ENCODE results near the gene EXPH5.
"Not testable (repeated sequence)": the region's sequence is repeated elsewhere in the genome, so short reads cannot be mapped to it uniquely, and the experiment has no call there.

The EXPH5 gene, protein sequence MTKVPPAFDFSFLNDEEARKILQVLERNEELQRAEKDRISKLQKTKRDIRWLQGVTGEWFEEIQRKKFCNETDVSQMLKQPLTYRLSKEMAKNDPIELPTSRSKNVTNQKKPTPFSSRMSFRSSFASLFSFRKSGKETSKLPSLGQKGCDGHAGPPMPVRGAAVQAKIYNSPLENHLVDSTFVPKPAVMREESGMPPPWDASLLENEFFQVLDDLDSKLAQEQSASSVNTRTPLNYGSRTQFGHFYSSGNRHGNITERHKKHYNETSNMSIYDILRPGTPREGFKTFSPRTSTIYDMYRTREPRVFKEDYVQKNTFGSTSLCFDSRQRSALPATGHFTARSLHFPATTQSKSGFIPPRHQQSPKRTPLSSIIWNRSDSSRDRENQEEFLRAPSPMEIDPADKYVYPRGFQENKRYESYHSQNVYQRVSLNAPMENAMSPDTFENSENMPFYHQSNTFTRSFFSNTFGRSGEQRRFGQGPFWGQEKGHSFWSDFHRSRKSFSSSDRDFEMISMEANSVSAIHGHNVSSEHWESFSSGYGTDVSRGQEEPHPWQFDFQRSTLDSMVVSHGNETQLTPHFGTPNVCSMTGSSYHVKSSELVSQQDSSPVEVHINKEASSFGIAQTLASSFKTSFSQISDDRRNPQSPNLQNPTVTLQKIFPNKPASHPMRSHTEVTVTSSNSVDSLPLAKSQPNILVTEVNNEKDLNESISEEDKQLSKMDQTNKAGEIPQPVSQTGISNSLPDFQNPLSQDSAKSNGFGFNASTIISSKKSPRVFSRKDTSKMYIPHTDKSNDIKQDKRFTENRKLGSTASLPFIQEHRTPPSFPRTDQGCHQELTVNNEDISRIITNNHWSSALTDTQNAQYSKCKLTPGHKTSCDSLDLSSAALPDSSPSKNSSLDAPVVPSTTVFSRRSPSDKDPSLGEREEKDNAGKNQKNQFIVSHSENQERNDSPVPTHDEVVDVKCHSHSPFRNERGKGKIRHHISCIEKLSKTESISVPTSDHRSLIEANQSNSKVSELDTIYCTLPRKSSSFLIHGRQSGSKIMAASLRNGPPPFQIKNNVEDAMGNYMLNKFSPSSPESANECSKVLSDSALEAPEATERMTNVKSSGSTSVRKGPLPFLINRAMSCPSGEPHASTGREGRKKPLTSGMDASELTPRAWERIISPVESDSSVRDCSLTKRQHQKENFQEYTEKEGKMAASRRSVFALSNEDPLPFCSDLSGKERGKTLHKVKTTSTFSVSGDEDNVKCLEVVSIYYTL (N-terminal part only)

DNA sequence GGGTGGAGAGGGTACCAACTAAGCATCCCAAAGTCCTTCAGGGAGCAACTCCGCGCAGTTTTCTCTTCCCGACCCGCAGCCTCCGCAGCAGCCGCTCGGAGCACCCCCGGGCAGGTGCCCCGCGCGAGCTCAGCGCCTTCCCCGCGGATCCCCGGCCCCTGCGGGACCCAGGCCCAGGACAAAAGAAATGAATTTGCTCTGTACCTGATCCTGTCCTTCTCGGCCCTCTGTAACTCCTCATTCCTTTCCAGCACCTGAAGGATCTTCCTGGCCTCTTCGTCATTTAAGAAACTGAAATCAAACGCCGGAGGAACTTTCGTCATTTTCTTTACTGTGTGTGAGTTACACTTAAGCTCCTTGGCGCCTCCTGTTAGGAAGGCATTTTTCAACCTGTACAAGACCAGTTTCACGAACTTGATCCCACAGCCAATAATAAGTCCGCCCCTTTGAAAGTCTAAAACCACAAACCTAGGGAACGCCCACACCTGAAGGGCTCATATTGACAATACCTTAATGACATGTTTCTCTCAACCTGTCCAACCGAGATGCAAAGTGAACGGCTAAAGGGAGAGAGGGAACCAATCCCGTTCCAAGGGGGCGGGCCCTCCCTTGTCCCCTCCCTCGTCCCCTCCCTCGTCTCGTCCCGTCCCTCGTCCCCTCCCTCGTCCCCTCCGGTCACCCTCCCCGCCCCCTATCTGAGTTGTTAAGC is at the start of gene EXPH5:
EXPH5 (minus strand) TSS at position 555 of the 709 bp plus-strand sequence; CDS start at position 323, 232 bp downstream.
- H3K27ac Mint-ChIP-seq: peak within 1 kb of the TSS; percentile 96
- H3K4me1 Mint-ChIP-seq (ENCODE audit: low read depth): peaks cover 17% of the 10 kb centered on the region
- no peaks in the 10 kb centered on the region for H3K36me3 Mint-ChIP-seq
- no peaks in the 10 kb centered on the region for H3K27me3 Mint-ChIP-seq
- no peaks in the 10 kb centered on the region for H3K9me3 Mint-ChIP-seq (ENCODE audit: low read depth)
- H3K4me3 Mint-ChIP-seq: peak within 1 kb of the TSS; percentile 98

DNA sequence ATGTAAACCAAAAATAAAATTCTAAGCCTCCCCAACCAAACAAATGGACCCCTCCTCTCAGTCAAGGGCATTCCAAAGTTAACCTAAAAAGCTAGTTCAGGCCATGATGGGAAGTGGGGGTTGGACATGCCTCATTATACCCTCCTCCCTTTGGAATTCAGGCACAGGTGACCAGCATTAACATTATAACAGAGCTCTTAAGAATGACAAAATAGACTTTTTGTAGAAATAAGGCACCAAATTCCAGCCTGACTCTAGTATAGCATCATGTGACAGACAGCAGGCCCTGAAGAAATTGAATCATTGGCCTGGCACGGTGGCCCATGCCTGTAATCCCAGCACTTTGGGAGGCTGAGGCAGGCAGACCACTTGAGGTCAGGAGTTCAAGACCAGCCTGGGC is 48.2 kb upstream of the EXPH5 start:
- not testable (repeated sequence) for H3K4me3 Mint-ChIP-seq; H3K4me1 Mint-ChIP-seq (ENCODE audit: low read depth); H3K27me3 Mint-ChIP-seq; H3K36me3 Mint-ChIP-seq; H3K27ac Mint-ChIP-seq; H3K9me3 Mint-ChIP-seq (ENCODE audit: low read depth)

DNA sequence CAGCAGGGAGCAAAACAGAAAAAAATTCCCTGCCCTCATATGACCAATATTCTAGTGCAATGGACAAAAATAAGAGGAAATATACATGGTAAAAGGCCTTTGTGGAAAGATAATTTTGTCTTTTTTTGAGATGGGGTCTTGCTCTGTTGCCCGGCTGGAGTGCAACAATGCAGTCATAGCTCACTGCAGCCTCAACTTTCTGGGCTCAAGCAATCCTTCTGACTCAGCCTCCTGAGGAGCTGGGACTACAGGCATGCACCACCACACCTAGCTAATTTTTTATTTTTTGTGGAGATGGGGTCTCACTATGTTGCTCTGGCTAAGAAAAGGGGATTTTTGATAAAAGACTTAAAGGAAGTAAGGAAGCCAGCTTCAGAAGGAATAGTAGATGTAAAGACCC is 45.6 kb upstream of the EXPH5 start:
- no peak overlapping the region for H3K4me3 Mint-ChIP-seq
- no peak overlapping the region for H3K27ac Mint-ChIP-seq
- no peaks in the 10 kb centered on the region for H3K4me1 Mint-ChIP-seq (ENCODE audit: low read depth)
- no peaks in the 10 kb centered on the region for H3K36me3 Mint-ChIP-seq
- no peaks in the 10 kb centered on the region for H3K27me3 Mint-ChIP-seq
- no peaks in the 10 kb centered on the region for H3K9me3 Mint-ChIP-seq (ENCODE audit: low read depth)

DNA sequence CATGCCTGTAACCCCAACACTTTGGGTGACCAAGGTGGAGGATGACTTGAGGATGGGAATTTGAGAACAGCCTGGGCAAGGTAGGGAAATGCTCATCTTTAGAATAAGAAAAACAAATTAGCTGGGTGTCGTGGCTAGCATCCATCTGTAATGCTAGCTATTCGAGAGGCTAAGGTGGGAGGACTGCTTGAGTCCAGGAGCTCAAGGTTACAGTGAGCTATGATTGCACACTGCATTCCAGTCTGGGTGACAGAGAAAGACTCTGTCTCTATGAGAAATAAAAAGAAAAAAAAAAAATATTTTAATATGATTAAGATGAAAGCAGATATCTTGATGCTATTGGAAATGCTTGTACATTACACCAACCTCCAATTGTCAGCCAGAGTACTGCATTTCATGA is 42.7 kb upstream of the EXPH5 start:
- Mint-ChIP-seq H3K27me3 (no peaks in the 10 kb centered on the region), H3K27ac (no peak overlapping the region), H3K4me1 (ENCODE audit: low read depth) (no peaks in the 10 kb centered on the region)

DNA sequence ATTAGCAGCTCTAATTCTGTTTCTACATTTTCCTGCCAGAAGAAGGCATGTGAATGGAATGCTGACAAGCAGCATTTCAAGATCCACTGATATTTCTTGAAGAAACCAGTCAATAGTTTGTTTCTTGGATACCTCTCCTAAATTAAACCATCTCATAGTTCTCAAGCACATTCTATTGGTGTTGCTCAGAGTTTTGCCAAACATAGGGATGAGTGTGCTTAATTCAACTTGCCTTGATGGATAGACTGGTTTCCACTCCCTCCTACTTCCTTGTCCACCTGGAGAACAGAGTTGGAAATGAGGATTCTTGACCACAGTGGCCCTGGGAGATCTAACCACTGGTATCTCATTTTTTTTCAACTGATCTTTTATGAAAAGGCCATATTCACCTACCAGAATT is 41.5 kb upstream of the EXPH5 start:
- no peak overlapping the region for H3K27ac Mint-ChIP-seq
- no peak overlapping the region for H3K4me3 Mint-ChIP-seq
- H3K36me3 Mint-ChIP-seq: no peaks in the 10 kb centered on the region
- no peaks in the 10 kb centered on the region for H3K27me3 Mint-ChIP-seq
- no peaks in the 10 kb centered on the region for H3K4me1 Mint-ChIP-seq (ENCODE audit: low read depth)
- no peaks in the 10 kb centered on the region for H3K9me3 Mint-ChIP-seq (ENCODE audit: low read depth)

More for the DNA sequence above, 42.7 kb upstream of the EXPH5 start:
- Mint-ChIP-seq H3K9me3 (ENCODE audit: low read depth) (no peaks in the 10 kb centered on the region), H3K4me3 (no peak overlapping the region), H3K36me3 (no peaks in the 10 kb centered on the region)

DNA sequence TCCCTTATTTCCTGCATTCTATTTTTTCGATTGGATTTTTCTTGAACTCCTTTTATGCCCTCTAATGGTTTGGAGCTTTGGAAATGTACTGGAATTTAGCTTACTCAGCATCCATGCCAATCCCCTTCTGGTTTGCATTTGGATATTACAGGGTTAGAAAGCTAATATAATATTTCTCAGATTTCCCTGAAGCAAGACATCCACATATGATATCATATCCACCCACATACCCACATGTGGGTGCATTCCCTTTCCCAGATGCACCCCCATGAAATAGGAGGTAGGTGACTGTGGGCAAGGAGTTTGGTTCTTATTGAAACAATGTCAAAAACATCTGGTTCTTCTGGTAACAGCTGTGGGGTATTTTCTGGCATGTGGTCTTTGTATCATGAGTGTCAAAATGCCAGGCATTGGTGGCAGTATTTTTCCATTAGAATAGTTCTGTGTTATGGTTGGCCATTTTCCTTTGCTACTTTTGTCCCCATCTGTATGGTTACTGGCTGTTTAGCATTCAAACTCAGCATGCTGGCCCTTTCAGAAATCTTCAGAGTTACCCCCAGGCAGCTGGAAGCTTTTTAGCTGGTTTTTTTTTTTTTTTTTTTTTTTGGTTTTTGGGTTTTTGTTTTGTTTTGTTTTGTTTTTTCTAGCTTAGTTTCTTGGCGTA is 38.6 kb upstream of the EXPH5 start:
- Mint-ChIP-seq H3K27ac (no peak overlapping the region), H3K9me3 (ENCODE audit: low read depth) (no peaks in the 10 kb centered on the region), H3K27me3 (no peaks in the 10 kb centered on the region), H3K4me1 (ENCODE audit: low read depth) (no peaks in the 10 kb centered on the region), H3K36me3 (no peaks in the 10 kb centered on the region), H3K4me3 (no peak overlapping the region)

DNA sequence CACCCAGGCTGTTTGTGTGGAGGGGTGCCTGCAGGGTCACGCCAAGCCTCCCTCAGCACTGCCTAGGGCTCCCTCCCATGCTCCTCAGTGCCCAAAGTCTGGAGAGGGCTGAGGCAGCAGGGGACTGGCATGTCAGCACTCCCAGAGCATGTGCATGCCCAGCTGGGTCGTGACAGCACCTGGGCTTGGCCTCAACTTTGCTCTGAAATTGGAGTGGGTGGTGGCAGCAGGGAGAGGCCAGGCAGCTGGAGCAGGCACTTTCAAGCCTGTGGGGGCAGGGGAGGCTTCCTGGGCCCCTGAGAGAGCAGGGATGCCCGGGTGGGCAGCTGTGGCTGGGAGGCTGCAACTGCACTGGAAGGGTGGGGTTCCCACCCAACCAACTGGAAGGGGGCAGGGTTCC is 35.7 kb upstream of the EXPH5 start:
- Mint-ChIP-seq H3K4me3 (no peak overlapping the region), H3K36me3 (peaks cover 2% of the 10 kb centered on the region), H3K27ac (no peak overlapping the region), H3K27me3 (peaks cover 3% of the 10 kb centered on the region), H3K4me1 (ENCODE audit: low read depth) (peaks cover 8% of the 10 kb centered on the region), H3K9me3 (ENCODE audit: low read depth) (no peaks in the 10 kb centered on the region)

DNA sequence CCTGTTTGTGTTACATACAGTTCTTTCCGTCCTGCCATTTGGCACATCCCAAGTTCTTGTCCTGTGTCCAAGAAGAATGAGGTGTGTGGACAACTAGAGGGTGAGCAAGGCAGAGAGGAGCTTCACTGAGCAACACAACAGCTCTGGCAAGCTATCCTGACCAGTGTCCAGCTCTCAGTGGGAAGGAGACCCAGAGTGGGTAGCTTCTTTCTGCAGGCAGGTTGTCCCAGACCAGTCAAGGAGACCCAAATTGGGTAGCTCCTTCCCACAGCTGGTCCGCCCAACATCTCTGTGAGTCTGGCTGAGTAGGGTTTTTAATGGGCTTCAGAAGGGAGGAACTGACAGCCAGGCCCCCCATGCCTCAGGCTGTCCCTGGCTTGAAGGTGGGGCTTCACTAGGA is 35.2 kb upstream of the EXPH5 start:
- H3K36me3 Mint-ChIP-seq: peaks cover 2% of the 10 kb centered on the region
- peaks cover 3% of the 10 kb centered on the region for H3K27me3 Mint-ChIP-seq
- no peak overlapping the region for H3K4me3 Mint-ChIP-seq
- peaks cover 12% of the 10 kb centered on the region for H3K4me1 Mint-ChIP-seq (ENCODE audit: low read depth)
- no peak overlapping the region for H3K27ac Mint-ChIP-seq
- no peaks in the 10 kb centered on the region for H3K9me3 Mint-ChIP-seq (ENCODE audit: low read depth)

DNA sequence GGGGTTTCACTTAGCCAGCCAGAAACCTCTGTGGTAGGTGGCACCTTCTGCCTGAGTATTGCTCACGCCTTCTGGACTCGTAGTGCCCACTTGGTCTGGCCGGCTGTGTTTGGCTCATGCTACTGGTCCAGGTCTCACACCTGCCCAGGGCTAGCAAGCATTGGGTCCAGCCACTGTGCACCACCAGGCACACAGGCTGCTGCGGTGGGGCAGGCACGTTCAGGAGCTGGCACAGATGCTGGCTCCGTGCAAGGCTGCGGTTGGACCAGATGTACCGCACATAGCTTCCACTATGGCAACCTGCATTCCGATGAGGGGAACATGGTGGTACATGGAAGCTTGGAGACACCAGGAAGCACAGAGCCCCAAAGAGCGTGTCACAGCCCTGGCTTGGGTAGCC is 34.8 kb upstream of the EXPH5 start:
- Mint-ChIP-seq H3K4me1 (ENCODE audit: low read depth) (peaks cover 12% of the 10 kb centered on the region), H3K27me3 (peaks cover 3% of the 10 kb centered on the region), H3K9me3 (ENCODE audit: low read depth) (no peaks in the 10 kb centered on the region), H3K4me3 (no peak overlapping the region), H3K27ac (no peak overlapping the region), H3K36me3 (peaks cover 2% of the 10 kb centered on the region)

DNA sequence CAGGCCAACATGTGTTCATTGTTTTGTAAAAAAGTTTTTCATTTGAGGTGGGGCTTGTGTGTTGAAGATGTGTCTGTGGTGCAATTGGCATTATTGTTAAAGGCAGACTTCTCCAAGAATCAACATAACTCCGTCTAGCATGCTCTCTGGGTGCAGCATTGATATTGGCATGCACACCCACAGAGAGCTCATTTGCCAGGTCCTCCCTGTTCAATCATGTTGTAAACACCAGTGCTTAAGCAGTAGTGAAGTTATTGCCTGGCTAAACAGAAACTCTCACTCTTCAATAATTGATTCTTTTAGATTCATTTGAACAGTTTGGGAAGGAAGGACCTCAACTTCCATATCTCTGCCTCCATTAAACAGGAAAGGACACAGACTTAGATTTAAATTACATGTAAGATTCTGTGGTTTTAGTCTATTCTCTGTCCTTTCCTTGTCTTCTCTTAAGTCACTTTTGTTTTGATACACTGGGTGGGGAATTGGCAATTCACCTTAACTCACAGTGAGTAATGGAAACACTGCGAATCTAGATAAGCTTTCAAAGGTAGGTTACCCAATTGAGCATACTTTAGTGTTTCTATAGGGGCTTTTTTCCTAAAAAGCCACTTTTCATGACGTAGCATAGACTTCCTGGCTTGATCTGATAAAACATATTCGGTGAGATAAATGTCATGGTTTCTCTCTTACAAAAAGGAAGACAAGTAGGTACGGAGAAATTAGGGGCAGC is 30.8 kb upstream of the EXPH5 start:
- peaks cover 4% of the 10 kb centered on the region for H3K36me3 Mint-ChIP-seq
- H3K27ac Mint-ChIP-seq: peak overlapping the region; percentile 36
- no peaks in the 10 kb centered on the region for H3K9me3 Mint-ChIP-seq (ENCODE audit: low read depth)
- H3K4me1 Mint-ChIP-seq (ENCODE audit: low read depth): peaks cover 22% of the 10 kb centered on the region
- peaks cover 6% of the 10 kb centered on the region for H3K27me3 Mint-ChIP-seq
- H3K4me3 Mint-ChIP-seq: no peak overlapping the region

DNA sequence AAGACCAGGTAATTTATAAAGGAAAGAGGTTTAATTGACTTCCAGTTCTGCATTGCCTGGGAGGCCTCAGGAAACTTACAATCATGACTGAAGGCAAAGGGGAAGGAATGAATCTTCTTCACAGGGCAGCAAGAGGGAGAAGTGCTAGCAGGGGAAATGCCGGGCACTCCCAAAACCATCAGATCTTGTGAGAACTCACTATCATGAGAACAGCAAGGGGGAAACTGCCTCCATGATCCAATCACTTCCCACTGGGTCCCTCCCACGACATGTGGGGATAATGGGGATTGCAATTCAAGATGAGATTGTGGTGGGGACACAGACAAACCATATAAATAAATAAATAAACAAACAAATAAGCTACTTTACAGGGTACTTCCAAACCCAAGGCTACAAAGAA is 28.8 kb upstream of the EXPH5 start:
- Mint-ChIP-seq H3K4me1 (ENCODE audit: low read depth) (peaks cover 22% of the 10 kb centered on the region), H3K27ac (no peak overlapping the region), H3K4me3 (no peak overlapping the region), H3K27me3 (peaks cover 9% of the 10 kb centered on the region), H3K36me3 (peaks cover 4% of the 10 kb centered on the region), H3K9me3 (ENCODE audit: low read depth) (no peaks in the 10 kb centered on the region)

DNA sequence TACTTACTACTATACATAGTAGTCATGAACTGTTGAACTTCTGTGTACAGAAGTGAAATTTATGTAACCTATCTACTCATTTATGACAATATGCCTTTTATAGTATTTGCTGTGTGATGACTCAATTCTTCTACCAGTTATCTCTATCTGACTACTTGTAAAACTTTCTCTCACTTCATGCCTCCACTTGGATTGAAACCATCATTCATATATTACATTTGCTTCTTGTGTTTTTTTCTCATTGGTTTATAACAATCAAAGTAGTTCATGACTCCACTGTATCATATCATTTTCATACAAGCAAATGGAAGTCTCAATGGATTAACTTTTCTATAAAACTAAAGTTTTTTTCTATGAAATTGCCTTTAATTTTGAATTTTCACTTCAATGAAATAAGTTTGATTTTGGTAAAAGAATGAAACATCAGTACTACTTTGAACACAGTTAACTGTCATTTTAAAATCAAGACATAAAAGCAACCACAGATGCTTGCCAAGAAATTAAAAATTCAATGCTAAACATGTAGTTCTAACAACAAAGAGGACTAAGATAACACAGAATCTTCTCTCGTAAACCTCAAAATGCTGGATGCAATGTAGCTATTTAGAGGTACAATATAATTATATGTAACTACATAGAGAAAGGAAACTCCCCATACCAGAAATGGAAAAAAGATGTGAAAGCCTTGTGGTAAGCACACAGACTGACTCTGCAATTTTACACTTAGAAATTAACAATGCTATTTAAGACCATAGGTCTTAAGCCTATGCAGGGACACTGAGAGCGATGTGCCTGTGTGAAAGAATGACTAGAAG is 27.6 kb upstream of the EXPH5 start:
- peaks cover 9% of the 10 kb centered on the region for H3K27me3 Mint-ChIP-seq
- peaks cover 4% of the 10 kb centered on the region for H3K36me3 Mint-ChIP-seq
- H3K4me3 Mint-ChIP-seq: no peak overlapping the region
- H3K9me3 Mint-ChIP-seq (ENCODE audit: low read depth): no peaks in the 10 kb centered on the region
- H3K27ac Mint-ChIP-seq: peak overlapping the region; percentile 13
- H3K4me1 Mint-ChIP-seq (ENCODE audit: low read depth): peaks cover 22% of the 10 kb centered on the region

DNA sequence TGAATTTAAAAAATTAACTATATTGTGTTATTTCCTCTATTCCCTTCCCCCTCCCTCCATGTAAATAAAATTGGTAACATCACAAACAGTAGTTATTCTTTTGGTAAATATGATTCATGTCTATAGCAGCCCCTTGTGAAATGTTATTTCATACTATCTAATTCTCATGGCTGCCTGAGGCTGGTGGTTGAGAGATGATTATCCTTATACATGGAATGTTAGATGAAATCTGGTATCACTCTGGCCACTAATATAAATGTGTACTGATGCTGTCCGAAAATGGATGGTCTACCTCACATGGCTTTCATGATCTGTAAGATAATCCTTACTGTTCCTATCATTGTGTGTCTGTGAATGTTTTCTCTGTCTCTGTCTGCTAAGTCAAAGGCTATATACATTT is 25.0 kb upstream of the EXPH5 start:
- H3K36me3 Mint-ChIP-seq: peaks cover 2% of the 10 kb centered on the region
- H3K4me3 Mint-ChIP-seq: no peak overlapping the region
- H3K27ac Mint-ChIP-seq: no peak overlapping the region
- peaks cover 11% of the 10 kb centered on the region for H3K4me1 Mint-ChIP-seq (ENCODE audit: low read depth)
- peaks cover 5% of the 10 kb centered on the region for H3K27me3 Mint-ChIP-seq
- H3K9me3 Mint-ChIP-seq (ENCODE audit: low read depth): no peaks in the 10 kb centered on the region
